Activated CD8-positive, alpha-beta memory T cell treated with anti-CD3 and anti-CD28 coated beads, Interleukin-2, amount 50 U/mL, for 1 hour (primary cell): Measurements from ENCODE around the gene HIRIP3.
"Not testable (repeated sequence)": the region's sequence is repeated elsewhere in the genome, so short reads cannot be mapped to it uniquely, and the experiment has no call there.

Source experiments
- DNase-seq: peaks from one replicate; pipeline ENCODE4 v3.0.0-alpha.2; 2020; ENCODE audit errors: extremely low read depth

The HIRIP3 gene, protein sequence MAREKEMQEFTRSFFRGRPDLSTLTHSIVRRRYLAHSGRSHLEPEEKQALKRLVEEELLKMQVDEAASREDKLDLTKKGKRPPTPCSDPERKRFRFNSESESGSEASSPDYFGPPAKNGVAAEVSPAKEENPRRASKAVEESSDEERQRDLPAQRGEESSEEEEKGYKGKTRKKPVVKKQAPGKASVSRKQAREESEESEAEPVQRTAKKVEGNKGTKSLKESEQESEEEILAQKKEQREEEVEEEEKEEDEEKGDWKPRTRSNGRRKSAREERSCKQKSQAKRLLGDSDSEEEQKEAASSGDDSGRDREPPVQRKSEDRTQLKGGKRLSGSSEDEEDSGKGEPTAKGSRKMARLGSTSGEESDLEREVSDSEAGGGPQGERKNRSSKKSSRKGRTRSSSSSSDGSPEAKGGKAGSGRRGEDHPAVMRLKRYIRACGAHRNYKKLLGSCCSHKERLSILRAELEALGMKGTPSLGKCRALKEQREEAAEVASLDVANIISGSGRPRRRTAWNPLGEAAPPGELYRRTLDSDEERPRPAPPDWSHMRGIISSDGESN

DNA sequence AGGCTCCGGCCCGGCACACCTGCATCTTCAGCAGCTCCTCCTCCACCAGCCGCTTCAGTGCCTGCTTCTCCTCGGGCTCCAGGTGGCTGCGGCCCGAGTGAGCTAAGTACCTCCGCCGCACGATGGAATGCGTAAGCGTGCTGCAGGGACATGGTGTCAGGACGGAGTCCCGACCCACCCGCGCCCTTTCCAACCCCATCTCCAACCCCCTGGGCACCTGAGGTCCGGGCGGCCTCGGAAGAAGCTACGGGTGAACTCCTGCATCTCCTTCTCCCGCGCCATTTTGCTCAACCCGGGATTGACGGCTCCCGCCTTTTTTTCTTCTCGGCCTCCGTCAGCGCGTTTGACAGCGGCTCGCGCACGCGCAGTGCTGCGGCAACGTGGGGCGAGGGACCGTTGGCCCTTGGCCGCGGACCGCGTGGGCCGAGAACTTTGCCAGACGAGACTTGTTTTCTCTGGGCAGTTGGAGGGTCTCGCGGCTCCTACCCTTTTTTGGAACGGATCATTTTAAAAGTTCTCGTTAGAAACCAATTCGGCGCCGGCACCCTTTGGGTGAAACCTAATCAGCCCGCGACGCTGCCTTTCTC lies at the start of gene HIRIP3:
Gene HIRIP3, minus strand, starts transcription at position 294 of the 587 bp plus-strand sequence. Its CDS starts 12 bp downstream, at position 282.
- peak; percentile 66 for DNase-seq

DNA sequence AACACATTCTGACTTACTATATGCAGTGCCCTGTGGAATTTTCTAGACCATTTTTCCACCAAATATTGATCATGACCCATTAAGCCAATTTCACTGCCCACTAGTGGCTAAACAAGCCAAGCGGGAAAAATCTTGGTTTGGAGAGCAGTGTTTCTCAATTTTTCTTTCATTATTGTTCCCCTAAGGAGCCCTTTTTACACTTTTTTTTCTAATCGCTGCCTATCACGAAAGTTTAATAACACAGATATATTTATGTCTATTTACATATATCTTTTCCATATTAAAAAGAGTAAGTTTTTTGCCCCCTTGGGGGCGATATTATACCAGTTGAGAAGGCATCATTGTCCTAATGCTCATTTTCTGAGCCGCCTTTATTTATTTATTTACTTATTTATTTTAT lies 46.4 kb upstream of the HIRIP3 start:
- no peak for DNase-seq

DNA sequence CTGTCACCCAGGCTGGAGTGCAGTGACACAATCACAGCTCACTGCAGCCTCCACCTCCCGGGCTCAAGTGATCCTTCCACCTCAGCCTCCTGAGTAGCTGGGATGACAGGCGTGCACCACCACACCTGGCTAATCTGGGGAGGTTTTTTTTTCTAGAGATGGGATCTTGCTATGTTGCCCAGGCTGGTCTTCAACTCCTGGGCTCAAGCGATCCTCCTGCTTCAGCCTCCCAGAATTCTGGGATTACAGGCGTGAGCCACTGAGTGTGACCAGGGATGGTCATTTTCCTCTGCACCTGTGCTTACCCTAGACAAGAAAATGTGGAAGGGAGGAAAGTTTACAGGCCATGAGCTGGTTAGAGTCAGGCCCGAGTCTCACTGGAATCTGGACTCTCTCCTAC lies 45.3 kb upstream of the HIRIP3 start:
- not testable (repeated sequence) for DNase-seq

GRCh38 chr16:30040221-30040620 lies 44.8 kb upstream of the HIRIP3 start:
- DNase-seq, result no peak

GRCh38 chr16:30033270-30033669 lies 37.9 kb upstream of the HIRIP3 start:
- DNase-seq, result no peak

DNA sequence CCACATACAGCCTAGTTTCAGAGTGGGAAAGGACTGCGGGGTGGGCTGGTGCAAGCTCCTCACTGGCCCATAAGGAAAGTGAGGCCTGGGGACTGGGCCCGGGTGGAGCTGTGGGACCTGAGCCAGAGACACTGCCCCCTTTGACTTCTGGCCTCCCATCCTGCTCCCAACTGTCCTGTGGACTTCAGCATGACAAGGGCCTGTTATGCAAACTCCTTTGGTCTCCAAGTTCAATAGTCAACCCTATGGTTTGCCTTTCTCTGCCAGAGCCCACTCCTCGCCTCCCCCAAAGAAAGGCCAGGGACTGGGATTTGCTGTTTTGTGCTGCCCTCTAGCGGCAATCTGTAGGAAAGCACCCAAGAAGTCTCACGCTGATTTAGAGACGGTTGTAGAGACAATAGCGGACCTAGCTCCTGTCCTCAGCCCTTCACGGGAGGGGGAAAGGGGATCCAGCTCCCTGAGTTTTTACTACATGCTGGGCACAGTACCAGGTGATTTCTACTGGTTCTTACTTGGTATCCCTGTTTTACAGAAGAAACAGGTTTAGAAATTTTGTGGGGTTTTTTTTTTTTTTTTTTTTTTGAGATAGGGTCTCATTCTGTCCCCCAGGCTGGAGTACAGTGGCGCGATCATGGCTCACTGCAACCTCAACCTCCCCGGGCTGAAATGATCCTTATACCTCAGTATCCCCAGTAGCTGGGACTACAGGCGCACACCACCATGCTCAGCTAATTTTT lies 36.8 kb upstream of the HIRIP3 start:
- DNase-seq, result no peak

- DNase-seq, result no peak
These were observed 36.1 kb upstream of the HIRIP3 start for GRCh38 chr16:30031477-30031918.

DNA sequence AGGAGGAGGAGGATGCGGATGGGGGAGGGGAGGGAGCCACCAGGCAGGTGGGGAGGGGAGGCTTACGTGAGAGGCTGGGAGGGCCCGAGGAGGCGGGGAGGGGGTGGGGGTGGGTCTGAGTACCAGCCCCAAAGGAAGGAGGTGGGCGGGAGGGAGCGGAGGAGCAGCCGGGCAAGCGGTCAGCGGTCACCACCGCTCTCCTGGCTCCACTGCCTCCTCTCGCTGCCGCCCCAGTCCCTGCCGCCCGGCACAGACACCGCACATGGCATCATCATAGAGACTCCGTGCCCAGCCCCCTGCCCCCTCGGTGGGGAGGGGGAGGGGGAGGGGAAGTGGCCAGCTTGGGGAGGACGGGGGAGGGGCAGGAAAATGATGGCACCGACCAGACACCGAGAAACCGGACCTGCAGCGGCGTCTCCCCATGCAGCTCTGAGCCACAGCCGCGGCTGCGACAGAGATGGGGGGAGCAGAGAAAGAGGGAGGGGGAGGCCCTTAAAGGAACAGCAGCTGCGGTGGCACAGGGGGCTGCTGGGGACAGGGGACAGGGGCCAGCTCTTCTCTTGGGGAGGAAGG lies 35.5 kb upstream of the HIRIP3 start, which contains the start of gene TLCD3B:
Gene TLCD3B, minus strand, starts transcription at position 431 of the 573 bp plus-strand sequence. CDS start 744 bp downstream, outside the sequence.
- no peak for DNase-seq

DNA sequence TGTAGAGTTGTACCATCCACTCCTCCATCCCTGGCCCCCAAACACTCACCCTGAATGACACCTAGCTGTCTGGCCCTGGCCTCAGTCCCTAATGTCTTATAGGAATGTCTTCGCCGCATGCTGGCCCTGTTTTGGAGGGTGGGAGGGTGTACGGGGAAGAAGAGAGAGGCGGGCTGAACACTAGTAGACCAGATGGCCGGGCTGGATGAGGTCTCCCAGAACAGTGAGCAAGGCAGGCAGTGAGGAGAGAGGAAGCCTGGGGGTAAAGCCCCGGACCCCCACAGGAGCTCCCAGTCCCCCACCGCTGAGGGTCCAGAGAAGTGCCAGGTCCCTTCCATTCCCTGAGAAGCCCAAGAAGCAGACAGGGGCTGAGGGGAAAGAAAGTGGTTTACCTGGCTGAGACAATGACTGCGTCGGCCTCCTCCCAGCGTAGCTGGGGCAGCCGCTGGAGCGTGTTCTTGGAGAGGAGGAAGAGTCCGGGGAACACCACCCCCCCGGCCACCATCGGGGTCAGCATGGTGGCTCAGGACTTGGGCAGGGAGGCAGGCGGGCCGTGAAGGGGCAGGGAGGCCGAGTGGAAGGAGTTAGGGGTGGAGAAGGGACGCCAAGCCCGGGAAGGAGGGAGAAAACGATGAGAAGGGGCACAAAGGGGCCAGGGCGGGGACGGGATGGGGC lies 34.7 kb upstream of the HIRIP3 start:
- DNase-seq, result no peak

- DNase-seq, result no peak
These were observed 33.1 kb upstream of the HIRIP3 start for GRCh38 chr16:30028438-30029076.

DNA sequence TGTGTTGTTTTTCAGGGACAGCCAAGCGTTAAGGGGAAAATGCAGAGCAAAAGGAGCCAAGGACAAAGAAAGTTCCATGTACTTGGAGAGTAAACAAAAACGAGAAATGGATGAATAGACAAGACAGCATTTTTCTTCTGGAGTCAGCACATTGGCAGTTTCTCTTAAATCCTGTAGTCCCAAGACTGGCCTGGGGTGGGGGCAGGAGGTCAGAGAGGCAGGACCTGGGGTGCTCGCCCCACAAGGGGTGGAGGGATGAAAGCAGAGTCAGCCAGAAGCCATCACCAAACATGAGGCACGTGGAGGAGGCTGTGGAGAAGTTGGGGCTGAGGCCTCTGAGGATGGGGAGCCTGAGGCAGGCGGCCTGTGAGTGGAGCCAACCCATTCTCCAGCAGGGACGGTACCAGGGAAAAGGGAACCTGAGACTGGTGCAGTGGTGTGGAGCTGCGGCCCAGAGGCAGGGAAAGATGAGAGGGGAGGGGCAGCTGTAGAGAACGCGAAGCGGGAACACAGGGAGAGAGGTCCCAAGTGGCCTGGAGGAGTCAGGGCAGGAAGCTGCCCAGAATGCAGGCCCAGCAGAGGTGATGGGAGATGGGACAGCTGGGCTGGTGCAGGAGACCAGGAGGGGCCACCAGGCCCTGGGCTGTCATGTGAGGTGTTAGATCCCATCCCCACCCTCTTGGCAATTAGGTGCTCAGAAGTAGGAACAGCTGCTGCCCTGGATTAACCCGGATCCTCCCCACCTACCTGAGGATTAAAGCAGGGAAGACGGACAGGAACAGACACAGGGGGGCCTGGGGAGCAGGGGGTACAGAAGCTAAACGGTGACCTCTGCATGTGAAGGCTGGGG lies 32.4 kb upstream of the HIRIP3 start:
- no peak for DNase-seq

DNA sequence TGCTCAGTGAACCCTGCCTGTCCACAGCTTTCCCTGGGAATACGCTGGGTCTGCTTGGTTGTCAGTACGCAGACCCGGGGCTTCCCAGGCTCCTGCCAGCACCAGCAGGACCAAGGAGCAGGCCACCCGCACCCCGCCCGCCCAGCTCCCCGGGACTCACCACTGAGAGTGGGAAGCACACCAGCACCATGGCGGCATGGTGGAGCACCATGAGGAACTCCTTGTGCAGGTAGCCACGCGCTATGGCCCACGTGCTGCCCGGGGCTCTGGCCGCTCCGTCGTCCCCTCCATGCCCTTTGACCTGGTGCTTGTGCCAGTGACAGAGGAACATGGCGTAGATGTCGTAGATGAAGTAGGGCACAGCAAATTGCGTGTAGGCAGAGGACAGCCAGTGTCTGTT lies 31.0 kb upstream of the HIRIP3 start:
- DNase-seq, result no peak

- DNase-seq, result no peak
These were observed 30.2 kb upstream of the HIRIP3 start for GRCh38 chr16:30025574-30025973.

DNA sequence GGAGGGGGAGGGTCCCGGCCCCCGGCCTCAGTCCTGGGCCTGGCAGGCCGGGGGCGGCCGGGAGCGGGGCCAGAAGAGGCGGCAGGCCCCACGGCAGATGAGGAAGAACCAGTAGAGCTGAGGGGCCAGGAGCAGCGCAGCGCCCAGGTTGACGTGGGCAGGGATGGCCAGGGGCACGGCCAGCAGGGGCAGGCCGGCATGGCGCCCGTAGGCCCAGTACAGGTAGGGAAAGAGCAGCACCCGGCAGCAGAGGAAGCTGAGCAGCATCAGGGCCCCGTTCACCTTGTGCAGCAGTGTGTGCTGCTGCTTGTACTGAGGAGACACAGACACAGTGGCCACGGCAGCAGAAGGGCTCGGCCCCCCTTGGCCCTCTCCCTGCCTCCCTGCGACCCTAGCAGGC lies 29.7 kb upstream of the HIRIP3 start:
- no peak for DNase-seq

GRCh38 chr16:30024451-30024850 lies 29.0 kb upstream of the HIRIP3 start:
- no peak for DNase-seq

DNA sequence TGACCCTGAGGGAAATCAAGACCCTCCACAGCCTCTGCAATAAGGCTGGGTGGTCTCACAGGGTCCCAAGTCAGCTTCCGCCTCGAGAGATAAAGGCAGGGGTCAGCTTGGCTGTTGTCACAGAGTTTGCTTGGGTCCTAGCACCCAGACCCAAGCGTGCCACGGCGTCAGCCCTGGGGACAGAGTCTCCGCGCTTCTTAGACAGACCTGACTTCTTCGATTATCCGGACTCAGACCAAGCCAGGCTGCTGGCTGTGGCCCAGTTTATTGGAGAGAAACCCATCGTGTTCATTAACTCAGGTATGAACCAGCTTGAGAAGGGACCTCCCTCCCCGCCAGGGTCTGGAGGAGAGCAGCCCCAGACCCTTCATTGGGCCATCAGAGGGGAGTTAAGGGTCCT lies 28.2 kb upstream of the HIRIP3 start:
- DNase-seq, result no peak

DNA sequence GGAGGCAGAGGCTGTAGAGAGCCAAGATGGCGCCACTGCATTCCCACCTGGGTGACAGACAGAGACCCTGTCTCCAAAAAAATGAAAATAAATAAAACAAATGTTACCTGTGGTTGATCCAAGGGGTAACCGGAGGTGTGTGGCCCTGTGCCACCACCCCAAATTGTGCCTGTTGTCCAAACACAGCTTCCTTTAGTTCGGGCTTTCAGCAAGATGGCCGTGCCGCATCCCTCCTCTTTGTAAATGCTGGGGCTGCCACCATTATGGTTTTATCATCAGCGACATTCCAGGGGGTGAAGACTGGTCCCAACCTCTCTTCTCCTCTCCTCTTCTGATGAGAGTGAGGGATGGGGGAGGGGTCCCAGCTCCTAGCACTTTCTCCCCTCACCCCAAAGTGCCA lies 27.5 kb upstream of the HIRIP3 start, which contains the start of gene C16orf92:
Gene C16orf92, plus strand, starts transcription at position 312 of the 400 bp plus-strand sequence. CDS start 143 bp downstream, outside the sequence.
- no peak for DNase-seq

DNA sequence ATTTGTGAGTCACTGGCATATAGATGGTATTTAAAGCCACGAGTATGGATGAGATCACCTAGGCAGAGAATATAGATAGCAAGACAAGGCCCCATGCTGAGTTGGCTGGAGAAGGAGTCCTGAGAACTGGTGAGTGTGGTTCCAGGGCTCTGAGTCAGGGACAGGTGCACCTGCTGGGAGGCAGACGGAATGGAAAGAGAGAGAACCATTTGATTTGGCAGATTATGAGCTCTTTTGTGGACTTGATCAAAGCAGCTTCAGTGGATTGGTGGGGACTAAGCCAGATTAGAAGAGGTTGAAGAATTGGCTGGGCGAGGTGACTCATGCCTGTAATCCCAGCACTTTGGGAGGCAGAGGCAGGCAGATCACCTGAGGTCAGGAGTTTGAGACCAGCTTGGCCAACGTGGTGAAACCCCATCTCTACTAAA lies 23.3 kb upstream of the HIRIP3 start:
- DNase-seq, result no peak

DNA sequence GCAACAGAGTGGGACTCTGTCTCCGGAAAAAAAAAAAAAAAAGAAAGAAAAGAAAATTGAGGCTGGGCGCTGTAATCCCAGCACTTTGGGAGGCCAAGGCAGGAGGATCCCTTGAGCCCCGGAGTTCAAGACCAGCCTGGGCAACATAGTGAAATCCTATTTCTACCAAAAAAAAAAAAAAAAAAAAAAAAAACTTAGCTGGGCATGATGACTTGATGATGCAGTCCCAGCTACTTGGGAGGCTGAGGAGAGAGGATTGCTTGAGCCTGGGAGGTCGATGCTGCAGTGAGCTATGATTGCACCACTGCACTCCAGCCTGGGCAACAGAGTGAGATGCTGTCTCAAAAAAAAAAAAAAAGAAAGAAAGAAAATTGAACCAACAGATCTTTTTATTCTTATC lies 22.5 kb upstream of the HIRIP3 start:
- DNase-seq, result not testable (repeated sequence)

DNA sequence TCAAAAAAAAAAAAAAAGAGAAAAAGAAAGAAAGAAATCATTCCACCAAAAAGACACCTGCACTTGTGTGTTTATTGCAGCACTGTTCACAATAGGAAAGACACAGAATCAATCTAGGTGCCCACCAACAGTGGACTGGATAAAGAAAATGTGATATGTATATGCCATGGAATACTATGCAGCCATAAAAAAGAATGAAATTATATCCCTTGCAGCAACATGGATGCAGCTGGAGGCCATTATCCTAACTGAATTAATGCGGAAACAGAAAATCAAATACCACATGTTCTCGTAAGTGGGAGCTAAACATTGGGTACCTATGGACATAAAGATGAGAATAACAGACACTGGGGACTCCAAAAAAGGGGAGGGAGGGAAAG lies 21.9 kb upstream of the HIRIP3 start:
- no peak for DNase-seq
